ENCODE results near the gene TLCD3B.
A peak's percentile ranks its signal among the peaks of the same experiment; 100 is the strongest.

Gene TLCD3B

DNA sequence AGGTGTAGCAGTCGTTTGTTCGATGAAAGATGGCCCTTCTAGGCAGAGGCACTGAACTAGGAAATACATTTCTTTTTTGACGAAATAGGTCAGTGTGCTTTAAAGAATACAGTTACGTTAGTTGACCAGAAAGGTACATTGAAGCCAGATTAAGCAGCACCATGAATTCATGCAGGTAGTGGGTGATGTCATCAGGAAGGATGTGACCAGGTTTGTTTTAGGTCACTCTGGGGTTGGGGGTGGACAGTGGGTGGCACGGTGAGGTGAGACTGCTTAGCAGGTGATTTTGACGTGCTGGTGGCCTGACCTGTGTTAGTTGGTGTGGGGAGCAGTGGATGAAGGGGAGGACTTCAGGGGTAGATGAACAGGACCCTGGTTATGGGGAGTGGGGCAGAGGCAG lies 31.5 kb downstream of the TLCD3B start:
- TF ChIP-seq CTCF (conservative IDR thresholded peaks at IDR 0.05) (no peak), ZFX (IDR thresholded peaks at IDR 0.05) (no peak)
- no peak overlapping the region for H3K27ac ChIP-seq

- TF ChIP-seq CTCF (conservative IDR thresholded peaks at IDR 0.05) (no peak), ZFX (IDR thresholded peaks at IDR 0.05) (no peak)
Observed at GRCh38 chr16:29996766-29997250, 34.3 kb downstream of the TLCD3B start.

GRCh38 chr16:29995911-29996765 lies 34.9 kb downstream of the TLCD3B start, which contains the start of gene INO80E:
Gene INO80E (plus strand): TSS chr16:29996241. CDS start chr16:29996311, 70 bp downstream.
- H3K27ac ChIP-seq = peak within 1 kb of the TSS; percentile 99
- peak; percentile 54; the same call in 1 of the 2 replicates for TF ChIP-seq ZFX (IDR thresholded peaks at IDR 0.05)
- TF ChIP-seq CTCF (conservative IDR thresholded peaks at IDR 0.05) = no peak

More at GRCh38 chr16:29996766-29997250, 34.3 kb downstream of the TLCD3B start:
- peak overlapping the region; percentile 99 for H3K27ac ChIP-seq

- H3K27ac ChIP-seq = peak within 1 kb of the TSS; percentile 99
- no peak for TF ChIP-seq CTCF (conservative IDR thresholded peaks at IDR 0.05)
- TF ChIP-seq ZFX (IDR thresholded peaks at IDR 0.05) = no peak
Observed at GRCh38 chr16:29995324-29995910, 35.7 kb downstream of the TLCD3B start, which contains the start of gene HIRIP3. Gene HIRIP3 (minus strand): TSS chr16:29995617. CDS start chr16:29995605, 12 bp downstream.

DNA sequence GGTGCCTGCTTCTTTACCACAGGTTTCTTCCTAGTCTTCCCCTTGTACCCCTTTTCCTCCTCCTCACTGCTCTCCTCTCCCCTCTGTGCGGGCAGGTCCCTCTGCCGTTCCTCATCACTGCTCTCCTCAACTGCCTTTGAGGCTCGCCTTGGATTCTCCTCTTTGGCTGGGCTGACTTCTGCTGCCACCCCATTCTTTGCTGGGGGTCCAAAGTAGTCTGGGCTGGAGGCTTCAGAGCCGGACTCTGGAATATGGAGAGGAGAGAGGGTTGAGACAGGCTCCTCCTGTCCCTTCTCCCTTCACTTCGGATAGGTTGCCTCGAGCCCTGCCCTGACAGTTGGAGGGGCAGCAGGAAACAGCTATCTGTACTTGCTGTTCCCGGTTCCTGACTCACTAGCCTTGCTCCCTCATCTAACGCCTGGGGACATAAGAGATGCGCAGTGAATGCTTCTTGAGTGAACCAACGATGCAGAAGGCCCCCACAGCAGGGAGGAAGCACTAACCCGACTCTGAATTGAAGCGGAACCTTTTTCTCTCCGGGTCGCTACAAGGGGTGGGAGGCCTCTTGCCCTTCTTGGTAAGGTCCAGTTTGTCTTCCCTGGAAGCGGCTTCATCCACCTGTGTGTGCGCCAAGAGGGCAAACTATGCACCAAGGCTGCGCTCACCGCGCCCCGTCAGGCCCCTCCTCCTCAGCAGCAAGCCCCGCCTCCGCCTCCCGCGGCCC lies 36.3 kb downstream of the TLCD3B start:
- H3K27ac ChIP-seq = peak overlapping the region; percentile 99
- no peak for TF ChIP-seq CTCF (conservative IDR thresholded peaks at IDR 0.05)
- TF ChIP-seq ZFX (IDR thresholded peaks at IDR 0.05) = no peak

DNA sequence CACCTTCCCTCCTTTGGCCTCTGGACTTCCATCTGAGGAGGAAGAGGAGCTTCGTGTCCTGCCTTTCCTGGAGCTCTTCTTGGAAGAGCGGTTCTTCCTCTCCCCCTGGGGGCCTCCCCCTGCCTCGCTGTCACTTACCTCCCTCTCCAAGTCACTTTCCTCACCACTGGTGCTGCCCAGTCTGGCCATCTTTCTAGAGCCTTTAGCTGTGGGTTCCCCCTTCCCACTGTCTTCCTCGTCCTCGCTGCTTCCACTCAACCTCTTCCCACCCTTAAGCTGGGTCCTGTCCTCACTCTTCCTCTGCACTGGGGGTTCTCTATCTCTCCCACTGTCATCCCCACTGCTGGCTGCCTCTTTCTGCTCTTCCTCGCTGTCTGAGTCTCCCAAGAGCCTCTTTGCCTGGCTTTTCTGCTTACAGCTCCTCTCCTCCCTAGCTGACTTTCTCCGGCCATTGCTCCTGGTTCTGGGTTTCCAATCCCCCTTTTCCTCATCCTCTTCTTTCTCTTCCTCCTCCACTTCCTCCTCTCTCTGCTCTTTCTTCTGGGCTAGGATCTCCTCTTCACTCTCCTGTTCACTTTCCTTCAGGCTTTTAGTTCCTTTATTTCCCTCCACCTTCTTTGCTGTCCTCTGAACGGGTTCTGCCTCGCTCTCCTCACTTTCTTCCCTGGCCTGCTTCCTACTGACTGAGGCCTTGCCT lies 37.0 kb downstream of the TLCD3B start:
- H3K27ac ChIP-seq = peak overlapping the region; percentile 99
- no peak for TF ChIP-seq CTCF (conservative IDR thresholded peaks at IDR 0.05)
- TF ChIP-seq ZFX (IDR thresholded peaks at IDR 0.05) = no peak
